Kidney (tissue), 14 donors: Measurements from ENCODE around the gene KLLN. TPM values are rescaled to one million over a fixed set of nuclear protein-coding genes. Genes with fewer than 3 reads are reported as not detected.
"Not testable (repeated sequence)": the region's sequence is repeated elsewhere in the genome, so short reads cannot be mapped to it uniquely, and the experiment has no call there.

ENCODE experiments used
- DNase-seq, 5 donors: peaks; one replicate each; pipeline ENCODE4 v3.0.0-alpha.2; 2013 to 2020
- FAIRE-seq: peaks from 2 replicates; lab custom pipeline; 2012; peaks lifted over from hg19 to GRCh38; lab: Jason Lieb, UNC
- H3K27ac ChIP-seq, 2 donors: one replicate each; pipeline ENCODE4 v1.7.0; 2013; ENCODE audit warnings: low read depth in 2 of 2, low read length in 2 of 2, inconsistent platforms in 1 of 2
- H3K27me3 ChIP-seq: one replicate; pipeline ENCODE4 v1.7.1; 2013; ENCODE audit warnings: low read length, inconsistent platforms; ENCODE audit not compliant: control insufficient read depth, insufficient read depth
- H3K36me3 ChIP-seq, 3 donors: one replicate each; pipeline versions ENCODE4 v1.7.0 to v1.7.1; 2013; ENCODE audit warnings: low read length in 3 of 3, control low read depth in 1 of 3, inconsistent platforms in 1 of 3; ENCODE audit not compliant: insufficient read depth in 3 of 3, control insufficient read depth in 2 of 3
- H3K4me1 ChIP-seq, 3 donors: one replicate each; pipeline versions ENCODE4 v1.7.0 to v1.7.1; 2013; ENCODE audit warnings: low read length in 3 of 3, inconsistent platforms in 1 of 3, low read depth in 1 of 3; ENCODE audit not compliant: control insufficient read depth in 2 of 3, insufficient read depth in 2 of 3
- H3K4me3 ChIP-seq, 3 donors: one replicate each; pipeline versions ENCODE4 v1.7.0 to v1.8.1; 2013; ENCODE audit warnings: low read length in 3 of 3, control low read depth in 1 of 3, inconsistent platforms in 1 of 3
- H3K9ac ChIP-seq, 3 donors: one replicate each; pipeline versions ENCODE4 v1.7.0 to v1.7.1; 2013; ENCODE audit warnings: low read length in 3 of 3, control low read depth in 1 of 3, inconsistent platforms in 1 of 3
- H3K9me3 ChIP-seq, 3 donors: one replicate each; pipeline versions ENCODE4 v1.7.0 to v1.7.1; 2013; ENCODE audit warnings: low read length in 3 of 3, control low read depth in 1 of 3, inconsistent platforms in 1 of 3; ENCODE audit not compliant: control insufficient read depth in 2 of 3, insufficient read depth in 1 of 3
- CTCF ChIP-seq: IDR thresholded peaks from 3 replicates; pipeline ENCODE4 v1.5.1; 2012; ENCODE audit warnings: mild to moderate bottlenecking, moderate library complexity, borderline replicate concordance; ENCODE audit not compliant: insufficient read depth; ENCODE audit errors: extremely low read depth
- intact Hi-C: fragments of 100-400 bp; cut with DNase I; formaldehyde crosslinking; loops from one replicate; pipeline ENCODE4 v1.11.1; 2022
- polyA plus RNA-seq: library from polyadenylated mRNA; stranded (reverse); fragments of 350-450 nt; fragmentation: Illumina TruSeq; extraction: RNeasy Lipid Tissue Mini Kit (QIAGEN cat#74804); gene quantifications from one replicate; pipeline ENCODE4 v1.2.3, GENCODE V29; 2014; ENCODE audit warnings: low read depth, low replicate concordance; ENCODE audit not compliant: insufficient read depth
- total RNA-seq: library from RNA; stranded (reverse); fragmentation: NEBNext Ultra II Directional; extraction: Animal tissue kit (Norgen Biotek cat#: 25700); gene quantifications from one replicate; pipeline ENCODE4 v1.2.1, GENCODE V29; 2021
- donor health status: control.
- donor health status: control.
- donor health status: control.
- donor health status: control.
- donor health status: control.
- donor health status: DM: yes; HTN: yes; CAD: no.
- donor health status: Normal renal cell carcinoma (clear cell type).

KLLN gene
- total and polyA plus RNA-seq, 2 donors from 2014 or later: 0.82 to 1.7 TPM

GRCh38 chr10:87861566-87861952, 1.8 kb downstream of the KLLN start:
- intact Hi-C loops: no loop called here
- FAIRE-seq (no peak), DNase-seq (peak in 3 of 5 donors; percentile 62 to 93 (median 81))
- peak overlapping the region; percentile 88 to 97 (median 93) for H3K4me3 ChIP-seq
- H3K9me3 ChIP-seq: no peaks in the 10 kb centered on the region
- H3K27ac ChIP-seq: peak overlapping the region; percentile 96
- TF ChIP-seq CTCF: peak; percentile 26
- H3K4me1 ChIP-seq: peaks cover 0 to 11% (median 6%) of the 10 kb centered on the region in 3 donors
- H3K9ac ChIP-seq: peak overlapping the region; percentile 71 to 86 (median 75)
- no peaks in the 10 kb centered on the region for H3K27me3 ChIP-seq
- no peaks in the 10 kb centered on the region for H3K36me3 ChIP-seq

GRCh38 chr10:87860816-87861403, 2.4 kb downstream of the KLLN start:
- Histone ChIP-seq H3K27me3 (no peaks in the 10 kb centered on the region), H3K27ac (peak overlapping the region in 1 of 2 donors; percentile 96), H3K9me3 (no peaks in the 10 kb centered on the region), H3K9ac (peak overlapping the region in 1 of 3 donors; percentile 86), H3K36me3 (no peaks in the 10 kb centered on the region), H3K4me1 (peaks cover 0 to 11% (median 6%) of the 10 kb centered on the region in 3 donors), H3K4me3 (peak overlapping the region in 2 of 3 donors; percentile 88 to 97)
- FAIRE-seq (no peak), DNase-seq (no peak)
- no peak for TF ChIP-seq CTCF
- intact Hi-C loops: no loop called here

GRCh38 chr10:87860156-87860795, 3.1 kb downstream of the KLLN start:
- H3K4me1 ChIP-seq: peaks cover 0 to 11% (median 6%) of the 10 kb centered on the region in 3 donors
- no peaks in the 10 kb centered on the region for H3K27me3 ChIP-seq
- peak in 3 of 5 donors; percentile 15 to 77 (median 56) for DNase-seq
- peak overlapping the region in 1 of 2 donors; percentile 58 for H3K27ac ChIP-seq
- no peak for FAIRE-seq
- H3K4me3 ChIP-seq: peak overlapping the region in 1 of 3 donors; percentile 22
- H3K9me3 ChIP-seq: no peaks in the 10 kb centered on the region
- TF ChIP-seq CTCF: peak; percentile 61
- H3K36me3 ChIP-seq: no peaks in the 10 kb centered on the region
- H3K9ac ChIP-seq: no peak overlapping the region
- intact Hi-C loops: no loop called here

GRCh38 chr10:87855665-87856064, 7.7 kb downstream of the KLLN start:
- H3K4me3 ChIP-seq, FAIRE-seq: not testable (repeated sequence)
- intact Hi-C loops: loop anchor here (10.0 kb wide), 1 partner anchor 699 kb away; no protein-coding TSS in a partner anchor

GRCh38 chr10:87855247-87855646, 8.1 kb downstream of the KLLN start:
- intact Hi-C loops: loop anchor here (10.0 kb wide), 1 partner anchor 700 kb away; no protein-coding TSS in a partner anchor
- H3K9me3 ChIP-seq, FAIRE-seq, H3K36me3 ChIP-seq, H3K27ac ChIP-seq, DNase-seq, H3K27me3 ChIP-seq, H3K4me1 ChIP-seq, H3K4me3 ChIP-seq, H3K9ac ChIP-seq: not testable (repeated sequence)

More at GRCh38 chr10:87855665-87856064, 7.7 kb downstream of the KLLN start:
- H3K9ac ChIP-seq, H3K4me1 ChIP-seq, DNase-seq, H3K9me3 ChIP-seq, H3K27ac ChIP-seq, H3K36me3 ChIP-seq, H3K27me3 ChIP-seq: not testable (repeated sequence)
